ENCODE data around the gene ATRN. TPM values are rescaled to one million over a fixed set of nuclear protein-coding genes. Genes with fewer than 3 reads are reported as not detected.

The ATRN gene
- total and polyA plus RNA-seq, 2 donors (not counting 3 experiments of a cell fraction or from before 2014, with no cell fraction given) = 32.3 to 33.1 TPM

- BruUV-seq (replicated peaks) = no TSS peak
- intact Hi-C loops (cut with micrococcal nuclease) (no loop called here), dilution Hi-C loops (cut with MboI; ENCODE audit: extremely low pct_ligation_motif_present, low sequenced_read_pairs) (no loop called here)
- Histone ChIP-seq H3K4me3 (replicated peaks in 1 of 3; ENCODE audit: insufficient read depth in 1 of 3, low read depth in 1 of 3, low read length in 3 of 3) (no peak overlapping the region), H3K4me2 (ENCODE audit: insufficient read depth, low read length) (no peak overlapping the region), H3K9me1 (replicated peaks; ENCODE audit: control insufficient read depth, extremely low read depth, insufficient read depth, low read length) (no peaks in the 10 kb centered on the region), H3K4me1 (ENCODE audit: control insufficient read depth, extremely low read depth, insufficient read depth, low read length) (no peaks in the 10 kb centered on the region), H3K27me3 (ENCODE audit: control insufficient read depth in 2 of 2, insufficient read depth in 2 of 2, low read length in 2 of 2) (no peaks in the 10 kb centered on the region), H2AFZ (ENCODE audit: low read depth, low read length) (no peak overlapping the region), H3K9ac (replicated peaks; ENCODE audit: extremely low read depth, insufficient read depth, low read length) (no peak overlapping the region), H3K27ac (ENCODE audit: insufficient read depth, low read depth, low read length) (no peak overlapping the region), H3K9me3 (replicated peaks; ENCODE audit: control insufficient read depth, insufficient read depth, low read length) (no peaks in the 10 kb centered on the region), H3K36me3 (ENCODE audit: control insufficient read depth in 2 of 2, extremely low read depth in 1 of 2, insufficient read depth in 2 of 2, low read length in 2 of 2) (no peaks in the 10 kb centered on the region), H3K79me2 (ENCODE audit: control insufficient read depth, insufficient read depth, low read length) (no peaks in the 10 kb centered on the region), H4K20me1 (replicated peaks; ENCODE audit: control insufficient read depth, extremely low read depth, insufficient read depth, low read length) (no peaks in the 10 kb centered on the region)
- ChIA-PET CTCF (no interaction called here), POLR2A (no interaction called here)
- DNase-seq (ENCODE audit: low read depth, low spot score) (no peak), FAIRE-seq (no peak)
- TF ChIP-seq EZH2 (IDR thresholded peaks at IDR 0.05; ENCODE audit: borderline replicate concordance, low read depth, low read length, severe bottlenecking) (no peak), POLR2AphosphoS5 (IDR thresholded peaks at IDR 0.05; ENCODE audit: insufficient read depth, low read depth, low read length) (no peak), MYC (IDR thresholded peaks at IDR 0.05; ENCODE audit: low read depth, low read length) (no peak), JUN (IDR thresholded peaks at IDR 0.05; ENCODE audit: borderline replicate concordance, insufficient read depth, insufficient read length, low read depth) (no peak), FOS (IDR thresholded peaks at IDR 0.05; ENCODE audit: borderline replicate concordance, insufficient read depth, low read length) (no peak), MAX (IDR thresholded peaks at IDR 0.05; ENCODE audit: insufficient read depth, insufficient read length) (no peak), POLR2A (IDR thresholded peaks at IDR 0.05; ENCODE audit: low read depth, low read length) (no peak), GATA2 (IDR thresholded peaks at IDR 0.05; ENCODE audit: insufficient read depth, insufficient read length, low read depth, low read length) (no peak)
- TF ChIP-seq, protein P1, sequence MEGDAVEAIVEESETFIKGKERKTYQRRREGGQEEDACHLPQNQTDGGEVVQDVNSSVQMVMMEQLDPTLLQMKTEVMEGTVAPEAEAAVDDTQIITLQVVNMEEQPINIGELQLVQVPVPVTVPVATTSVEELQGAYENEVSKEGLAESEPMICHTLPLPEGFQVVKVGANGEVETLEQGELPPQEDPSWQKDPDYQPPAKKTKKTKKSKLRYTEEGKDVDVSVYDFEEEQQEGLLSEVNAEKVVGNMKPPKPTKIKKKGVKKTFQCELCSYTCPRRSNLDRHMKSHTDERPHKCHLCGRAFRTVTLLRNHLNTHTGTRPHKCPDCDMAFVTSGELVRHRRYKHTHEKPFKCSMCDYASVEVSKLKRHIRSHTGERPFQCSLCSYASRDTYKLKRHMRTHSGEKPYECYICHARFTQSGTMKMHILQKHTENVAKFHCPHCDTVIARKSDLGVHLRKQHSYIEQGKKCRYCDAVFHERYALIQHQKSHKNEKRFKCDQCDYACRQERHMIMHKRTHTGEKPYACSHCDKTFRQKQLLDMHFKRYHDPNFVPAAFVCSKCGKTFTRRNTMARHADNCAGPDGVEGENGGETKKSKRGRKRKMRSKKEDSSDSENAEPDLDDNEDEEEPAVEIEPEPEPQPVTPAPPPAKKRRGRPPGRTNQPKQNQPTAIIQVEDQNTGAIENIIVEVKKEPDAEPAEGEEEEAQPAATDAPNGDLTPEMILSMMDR (IDR thresholded peaks at IDR 0.05; ENCODE audit: extremely low read depth in 1 of 2, insufficient read depth in 1 of 2, low read depth in 1 of 2, low read length in 2 of 2) = no peak
Observed at GRCh38 chr20:3635346-3635745, 164.5 kb downstream of the ATRN start.
